ENCODE data around the gene E4F1. TPM values are rescaled to one million over a fixed set of nuclear protein-coding genes. Genes with fewer than 3 reads are reported as not detected.

The E4F1 gene
- total and polyA plus RNA-seq, 10 of the 15 experiments (the other 5 are each of a cell fraction or from before 2014, with no cell fraction given), result 0.23 to 36.5 (median 14.5) TPM

DNA sequence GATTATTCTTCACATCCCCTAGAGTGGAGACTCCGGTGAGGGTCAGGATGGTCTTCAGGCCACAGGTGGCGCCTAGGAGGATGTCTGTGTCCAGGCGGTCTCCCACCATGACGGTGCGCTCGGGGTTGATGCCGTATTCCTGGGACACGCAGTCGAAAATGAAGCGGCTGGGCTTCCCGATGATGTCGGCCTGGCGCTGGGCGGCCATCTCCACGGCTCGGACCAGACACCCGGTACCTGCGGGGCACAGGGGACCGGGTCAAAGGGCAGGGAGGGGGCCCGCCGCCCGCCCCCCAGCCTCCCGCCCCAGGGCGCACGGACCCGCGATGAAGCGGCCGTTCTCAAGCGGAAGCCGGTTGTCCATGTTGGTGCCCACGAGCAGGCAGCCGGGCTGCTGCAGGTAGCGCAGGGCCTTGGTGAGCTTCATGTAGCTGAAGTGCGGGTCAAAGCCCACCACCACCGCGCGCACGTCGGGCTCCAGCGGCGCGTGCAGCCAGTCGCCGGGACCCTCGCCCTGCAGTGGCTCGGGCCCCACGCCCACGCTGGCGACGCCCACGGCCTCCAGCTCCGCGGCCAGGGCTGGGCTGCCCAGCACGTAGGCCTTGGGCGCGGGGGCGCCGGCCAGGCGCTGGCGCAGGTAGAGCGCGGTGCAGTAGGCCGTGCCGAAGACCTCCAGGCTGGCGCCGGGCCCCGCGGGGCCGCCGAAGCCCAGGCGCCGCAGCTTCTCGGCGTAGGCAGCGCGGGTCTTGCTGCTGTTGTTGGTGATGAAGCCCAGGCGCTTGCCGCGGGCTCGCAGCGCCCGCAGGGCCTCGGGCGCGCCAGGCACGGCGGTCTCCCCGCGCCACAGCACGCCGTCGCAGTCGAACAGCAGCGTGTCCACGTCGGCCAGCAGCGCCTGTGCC, 9.3 kb upstream of the E4F1 start (continued):
- TF ChIP-seq ZNF687 (IDR thresholded peaks at IDR 0.05), result 0 out of 2 replicates have a peak, but pooled peaks have one; percentile 16
- TF ChIP-seq, protein P1, sequence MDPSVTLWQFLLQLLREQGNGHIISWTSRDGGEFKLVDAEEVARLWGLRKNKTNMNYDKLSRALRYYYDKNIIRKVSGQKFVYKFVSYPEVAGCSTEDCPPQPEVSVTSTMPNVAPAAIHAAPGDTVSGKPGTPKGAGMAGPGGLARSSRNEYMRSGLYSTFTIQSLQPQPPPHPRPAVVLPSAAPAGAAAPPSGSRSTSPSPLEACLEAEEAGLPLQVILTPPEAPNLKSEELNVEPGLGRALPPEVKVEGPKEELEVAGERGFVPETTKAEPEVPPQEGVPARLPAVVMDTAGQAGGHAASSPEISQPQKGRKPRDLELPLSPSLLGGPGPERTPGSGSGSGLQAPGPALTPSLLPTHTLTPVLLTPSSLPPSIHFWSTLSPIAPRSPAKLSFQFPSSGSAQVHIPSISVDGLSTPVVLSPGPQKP (IDR thresholded peaks at IDR 0.05; ENCODE audit: low read depth, low read length), result no peak
- TF ChIP-seq, protein P2, sequence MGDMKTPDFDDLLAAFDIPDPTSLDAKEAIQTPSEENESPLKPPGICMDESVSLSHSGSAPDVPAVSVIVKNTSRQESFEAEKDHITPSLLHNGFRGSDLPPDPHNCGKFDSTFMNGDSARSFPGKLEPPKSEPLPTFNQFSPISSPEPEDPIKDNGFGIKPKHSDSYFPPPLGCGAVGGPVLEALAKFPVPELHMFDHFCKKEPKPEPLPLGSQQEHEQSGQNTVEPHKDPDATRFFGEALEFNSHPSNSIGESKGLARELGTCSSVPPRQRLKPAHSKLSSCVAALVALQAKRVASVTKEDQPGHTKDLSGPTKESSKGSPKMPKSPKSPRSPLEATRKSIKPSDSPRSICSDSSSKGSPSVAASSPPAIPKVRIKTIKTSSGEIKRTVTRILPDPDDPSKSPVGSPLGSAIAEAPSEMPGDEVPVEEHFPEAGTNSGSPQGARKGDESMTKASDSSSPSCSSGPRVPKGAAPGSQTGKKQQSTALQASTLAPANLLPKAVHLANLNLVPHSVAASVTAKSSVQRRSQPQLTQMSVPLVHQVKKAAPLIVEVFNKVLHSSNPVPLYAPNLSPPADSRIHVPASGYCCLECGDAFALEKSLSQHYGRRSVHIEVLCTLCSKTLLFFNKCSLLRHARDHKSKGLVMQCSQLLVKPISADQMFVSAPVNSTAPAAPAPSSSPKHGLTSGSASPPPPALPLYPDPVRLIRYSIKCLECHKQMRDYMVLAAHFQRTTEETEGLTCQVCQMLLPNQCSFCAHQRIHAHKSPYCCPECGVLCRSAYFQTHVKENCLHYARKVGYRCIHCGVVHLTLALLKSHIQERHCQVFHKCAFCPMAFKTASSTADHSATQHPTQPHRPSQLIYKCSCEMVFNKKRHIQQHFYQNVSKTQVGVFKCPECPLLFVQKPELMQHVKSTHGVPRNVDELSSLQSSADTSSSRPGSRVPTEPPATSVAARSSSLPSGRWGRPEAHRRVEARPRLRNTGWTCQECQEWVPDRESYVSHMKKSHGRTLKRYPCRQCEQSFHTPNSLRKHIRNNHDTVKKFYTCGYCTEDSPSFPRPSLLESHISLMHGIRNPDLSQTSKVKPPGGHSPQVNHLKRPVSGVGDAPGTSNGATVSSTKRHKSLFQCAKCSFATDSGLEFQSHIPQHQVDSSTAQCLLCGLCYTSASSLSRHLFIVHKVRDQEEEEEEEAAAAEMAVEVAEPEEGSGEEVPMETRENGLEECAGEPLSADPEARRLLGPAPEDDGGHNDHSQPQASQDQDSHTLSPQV (IDR thresholded peaks at IDR 0.05), result no peak
